HEK293 (cell line): ENCODE data around the gene KCNJ5.

ENCODE experiments used
- ZFP41 ChIP-seq: fragments of 450-650 bp; formaldehyde crosslinking; IDR thresholded peaks from 2 replicates; pipeline ENCODE4 v1.5.1; 2016; ENCODE audit warnings: missing biosample characterization, missing genetic modification characterization, borderline replicate concordance
- ZNF529 ChIP-seq: fragments of 450-650 bp; formaldehyde crosslinking; IDR thresholded peaks from 2 replicates; pipeline ENCODE4 v1.5.1; 2017; ENCODE audit warnings: missing genetic modification characterization, missing biosample characterization; ENCODE audit not compliant: insufficient replicate concordance
- ZNF707 ChIP-seq: fragments of 450-650 bp; formaldehyde crosslinking; IDR thresholded peaks from 2 replicates; pipeline ENCODE4 v1.5.1; 2016; ENCODE audit warnings: missing biosample characterization, missing genetic modification characterization
- TF ChIP-seq, protein P1 (sequence below): fragments of 450-650 bp; formaldehyde crosslinking; IDR thresholded peaks from 2 replicates; pipeline ENCODE4 v1.5.1; 2016; ENCODE audit warnings: missing biosample characterization, missing genetic modification characterization
- TF ChIP-seq, protein P2 (sequence below): fragments of 450-650 bp; formaldehyde crosslinking; IDR thresholded peaks from 2 replicates; pipeline ENCODE4 v1.5.1; 2016; ENCODE audit warnings: missing biosample characterization, missing genetic modification characterization

DNA sequence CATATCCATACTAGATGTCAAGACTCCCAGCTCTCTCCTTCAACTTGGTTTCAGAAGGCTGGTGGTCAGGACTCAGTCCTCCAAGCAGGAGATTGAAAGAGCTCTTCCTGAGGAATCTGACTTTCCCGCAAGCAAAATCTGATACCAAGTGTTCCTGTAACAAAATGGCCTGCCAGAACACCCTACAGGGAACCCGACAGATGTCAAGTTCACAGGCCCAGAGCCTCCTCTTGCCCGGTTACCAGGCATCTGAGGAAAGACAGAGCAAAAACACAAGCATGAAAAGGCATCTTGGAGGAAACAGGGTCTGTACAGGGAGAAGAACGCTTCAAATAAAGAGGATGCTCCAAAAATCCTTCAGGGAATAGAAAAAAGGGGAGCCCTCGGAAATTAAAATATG lies 8.7 kb upstream of the KCNJ5 start:
- TF ChIP-seq ZNF707 (tag by site-specific recombination): no peak
- no peak for TF ChIP-seq ZFP41 (tag by site-specific recombination)
- TF ChIP-seq, protein P1, sequence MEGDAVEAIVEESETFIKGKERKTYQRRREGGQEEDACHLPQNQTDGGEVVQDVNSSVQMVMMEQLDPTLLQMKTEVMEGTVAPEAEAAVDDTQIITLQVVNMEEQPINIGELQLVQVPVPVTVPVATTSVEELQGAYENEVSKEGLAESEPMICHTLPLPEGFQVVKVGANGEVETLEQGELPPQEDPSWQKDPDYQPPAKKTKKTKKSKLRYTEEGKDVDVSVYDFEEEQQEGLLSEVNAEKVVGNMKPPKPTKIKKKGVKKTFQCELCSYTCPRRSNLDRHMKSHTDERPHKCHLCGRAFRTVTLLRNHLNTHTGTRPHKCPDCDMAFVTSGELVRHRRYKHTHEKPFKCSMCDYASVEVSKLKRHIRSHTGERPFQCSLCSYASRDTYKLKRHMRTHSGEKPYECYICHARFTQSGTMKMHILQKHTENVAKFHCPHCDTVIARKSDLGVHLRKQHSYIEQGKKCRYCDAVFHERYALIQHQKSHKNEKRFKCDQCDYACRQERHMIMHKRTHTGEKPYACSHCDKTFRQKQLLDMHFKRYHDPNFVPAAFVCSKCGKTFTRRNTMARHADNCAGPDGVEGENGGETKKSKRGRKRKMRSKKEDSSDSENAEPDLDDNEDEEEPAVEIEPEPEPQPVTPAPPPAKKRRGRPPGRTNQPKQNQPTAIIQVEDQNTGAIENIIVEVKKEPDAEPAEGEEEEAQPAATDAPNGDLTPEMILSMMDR: no peak
- TF ChIP-seq ZNF529 (tag by site-specific recombination): no peak
- TF ChIP-seq, protein P2, sequence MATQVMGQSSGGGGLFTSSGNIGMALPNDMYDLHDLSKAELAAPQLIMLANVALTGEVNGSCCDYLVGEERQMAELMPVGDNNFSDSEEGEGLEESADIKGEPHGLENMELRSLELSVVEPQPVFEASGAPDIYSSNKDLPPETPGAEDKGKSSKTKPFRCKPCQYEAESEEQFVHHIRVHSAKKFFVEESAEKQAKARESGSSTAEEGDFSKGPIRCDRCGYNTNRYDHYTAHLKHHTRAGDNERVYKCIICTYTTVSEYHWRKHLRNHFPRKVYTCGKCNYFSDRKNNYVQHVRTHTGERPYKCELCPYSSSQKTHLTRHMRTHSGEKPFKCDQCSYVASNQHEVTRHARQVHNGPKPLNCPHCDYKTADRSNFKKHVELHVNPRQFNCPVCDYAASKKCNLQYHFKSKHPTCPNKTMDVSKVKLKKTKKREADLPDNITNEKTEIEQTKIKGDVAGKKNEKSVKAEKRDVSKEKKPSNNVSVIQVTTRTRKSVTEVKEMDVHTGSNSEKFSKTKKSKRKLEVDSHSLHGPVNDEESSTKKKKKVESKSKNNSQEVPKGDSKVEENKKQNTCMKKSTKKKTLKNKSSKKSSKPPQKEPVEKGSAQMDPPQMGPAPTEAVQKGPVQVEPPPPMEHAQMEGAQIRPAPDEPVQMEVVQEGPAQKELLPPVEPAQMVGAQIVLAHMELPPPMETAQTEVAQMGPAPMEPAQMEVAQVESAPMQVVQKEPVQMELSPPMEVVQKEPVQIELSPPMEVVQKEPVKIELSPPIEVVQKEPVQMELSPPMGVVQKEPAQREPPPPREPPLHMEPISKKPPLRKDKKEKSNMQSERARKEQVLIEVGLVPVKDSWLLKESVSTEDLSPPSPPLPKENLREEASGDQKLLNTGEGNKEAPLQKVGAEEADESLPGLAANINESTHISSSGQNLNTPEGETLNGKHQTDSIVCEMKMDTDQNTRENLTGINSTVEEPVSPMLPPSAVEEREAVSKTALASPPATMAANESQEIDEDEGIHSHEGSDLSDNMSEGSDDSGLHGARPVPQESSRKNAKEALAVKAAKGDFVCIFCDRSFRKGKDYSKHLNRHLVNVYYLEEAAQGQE (tag by site-specific recombination): no peak
